ENCODE results near the gene TEX2. TPM values are rescaled to one million over a fixed set of nuclear protein-coding genes. Genes with fewer than 3 reads are reported as not detected.

Gene TEX2
- total and polyA plus RNA-seq, 2 donors (not counting 3 experiments of a cell fraction or from before 2014, with no cell fraction given), result 13.3 to 25.8 TPM

- H3K9ac ChIP-seq (replicated peaks; ENCODE audit: extremely low read depth, insufficient read depth, low read length), result no peak overlapping the region
- no peak overlapping the region for H3K4me2 ChIP-seq (ENCODE audit: insufficient read depth, low read length)
- ChIA-PET POLR2A (no interaction called here), CTCF (interaction anchor here (1.1 kb wide), 1 partner anchor 119 kb away, joined by 5 read pairs; no protein-coding TSS in a partner anchor)
- no peak overlapping the region for H3K27ac ChIP-seq (ENCODE audit: insufficient read depth, low read depth, low read length)
- BruUV-seq (replicated peaks), result no TSS peak
- H4K20me1 ChIP-seq (replicated peaks; ENCODE audit: control insufficient read depth, extremely low read depth, insufficient read depth, low read length), result no peaks in the 10 kb centered on the region
- H3K9me3 ChIP-seq (replicated peaks; ENCODE audit: control insufficient read depth, insufficient read depth, low read length), result no peaks in the 10 kb centered on the region
- no peak for FAIRE-seq
- no peak overlapping the region for H3K4me3 ChIP-seq (replicated peaks in 1 of 3; ENCODE audit: insufficient read depth in 1 of 3, low read depth in 1 of 3, low read length in 3 of 3)
- no peak for DNase-seq (ENCODE audit: low read depth, low spot score)
- intact Hi-C loops (cut with micrococcal nuclease) (no loop called here), dilution Hi-C loops (cut with MboI; ENCODE audit: extremely low pct_ligation_motif_present, low sequenced_read_pairs) (no loop called here)
- no peak overlapping the region for H2AFZ ChIP-seq (ENCODE audit: low read depth, low read length)
- no peaks in the 10 kb centered on the region for H3K79me2 ChIP-seq (ENCODE audit: control insufficient read depth, insufficient read depth, low read length)
- TF ChIP-seq GATA2 (IDR thresholded peaks at IDR 0.05; ENCODE audit: insufficient read depth, insufficient read length, low read depth, low read length) (no peak), CTCF (IDR thresholded peaks at IDR 0.05; ENCODE audit: extremely low read depth in 1 of 2, insufficient read depth in 1 of 2, low read depth in 1 of 2, low read length in 2 of 2) (no peak), POLR2AphosphoS5 (IDR thresholded peaks at IDR 0.05; ENCODE audit: insufficient read depth, low read depth, low read length) (no peak), EZH2 (IDR thresholded peaks at IDR 0.05; ENCODE audit: borderline replicate concordance, low read depth, low read length, severe bottlenecking) (no peak), JUN (IDR thresholded peaks at IDR 0.05; ENCODE audit: borderline replicate concordance, insufficient read depth, insufficient read length, low read depth) (no peak), FOS (IDR thresholded peaks at IDR 0.05; ENCODE audit: borderline replicate concordance, insufficient read depth, low read length) (no peak), MYC (IDR thresholded peaks at IDR 0.05; ENCODE audit: low read depth, low read length) (no peak), POLR2A (IDR thresholded peaks at IDR 0.05; ENCODE audit: low read depth, low read length) (no peak), MAX (IDR thresholded peaks at IDR 0.05; ENCODE audit: insufficient read depth, insufficient read length) (no peak)
- H3K9me1 ChIP-seq (replicated peaks; ENCODE audit: control insufficient read depth, extremely low read depth, insufficient read depth, low read length), result no peaks in the 10 kb centered on the region
- no peaks in the 10 kb centered on the region for H3K4me1 ChIP-seq (ENCODE audit: control insufficient read depth, extremely low read depth, insufficient read depth, low read length)
- H3K27me3 ChIP-seq (ENCODE audit: control insufficient read depth in 2 of 2, insufficient read depth in 2 of 2, low read length in 2 of 2), result no peaks in the 10 kb centered on the region
- H3K36me3 ChIP-seq (ENCODE audit: control insufficient read depth in 2 of 2, extremely low read depth in 1 of 2, insufficient read depth in 2 of 2, low read length in 2 of 2), result peaks cover 0 to 2% of the 10 kb centered on the region in 2 experiments
Measured at GRCh38 chr17:64163468-64163867, 99.6 kb downstream of the TEX2 start.

All from endothelial cell of umbilical vein (primary cell).